ENCODE data around the gene HECW1.

- TF ChIP-seq POLR2A (IDR thresholded peaks at IDR 0.05): no peak
- no peak for TF ChIP-seq CTCF (IDR thresholded peaks at IDR 0.05)
- TF ChIP-seq POLR2AphosphoS5 (IDR thresholded peaks at IDR 0.05): no peak
Measured at GRCh38 chr7:43489257-43489656, 376.8 kb downstream of the HECW1 start.

Measured in breast epithelium (tissue), 3 donors.